PC-9 (cell line): ENCODE measurements around the gene SNX19. TPM values are rescaled to one million over a fixed set of nuclear protein-coding genes. Genes with fewer than 3 reads are reported as not detected.

ENCODE experiments used
- BruUV-seq: library from RNA; stranded (reverse); fragments of 400-500 nt; replicated peaks from 2 replicates; lab custom pipeline; 2021; lab: Mats Ljungman, UMichigan
- CTCF ChIA-PET: fragments of 300-600 bp; sonication (Branson Sonifier 250); formaldehyde crosslinking; loops from one replicate; lab custom pipeline; 2022; ENCODE audit warnings: antibody characterized with exemption; lab: Charles Lee
- POLR2A ChIA-PET: fragments of 300-600 bp; sonication (Branson Sonifier 250); formaldehyde crosslinking; loops from one replicate; lab custom pipeline; 2022; ENCODE audit warnings: antibody characterized with exemption; ENCODE audit not compliant: unreplicated experiment; lab: Charles Lee
- DNase-seq, 2 experiments: peaks; one replicate each; pipeline versions ENCODE4 v3.0.0 to v3.0.0-alpha.2; 2015 to 2022; ENCODE audit warnings: mixed read lengths in 1 of 2
- H2AFZ ChIP-seq: fragments of 200-600 bp; sonication (generic); 2 replicates; pipeline ENCODE4 v1.8.1; 2017; ENCODE audit warnings: antibody characterized with exemption
- H3F3A ChIP-seq: fragments of 200-600 bp; sonication (generic); 2 replicates; pipeline ENCODE4 v1.8.1; 2017; ENCODE audit warnings: antibody characterized with exemption, mild to moderate bottlenecking, low read depth; ENCODE audit not compliant: insufficient read depth
- H3K27ac ChIP-seq: fragments of 200-600 bp; sonication (generic); 2 replicates; pipeline ENCODE4 v1.6.1; 2016; ENCODE audit warnings: mixed run types
- H3K27me3 ChIP-seq: fragments of 200-600 bp; sonication (generic); 2 replicates; pipeline ENCODE4 v1.6.1; 2016; ENCODE audit warnings: low read depth, mixed run types; ENCODE audit not compliant: insufficient read depth
- H3K36me3 ChIP-seq: fragments of 200-600 bp; sonication (generic); 2 replicates; pipeline ENCODE4 v1.6.1; 2016; ENCODE audit warnings: low read depth, mixed run types
- H3K4me1 ChIP-seq: fragments of 200-600 bp; sonication (generic); replicated peaks from 2 replicates; pipeline ENCODE4 v1.6.1; 2016; ENCODE audit warnings: mixed run types; ENCODE audit not compliant: insufficient read depth
- H3K4me2 ChIP-seq: fragments of 200-600 bp; sonication (generic); 2 replicates; pipeline ENCODE4 v1.6.1; 2017; ENCODE audit warnings: mixed run types
- H3K4me3 ChIP-seq: fragments of 200-600 bp; sonication (generic); 2 replicates; pipeline ENCODE4 v1.6.1; 2016; ENCODE audit warnings: mixed run types
- H3K79me2 ChIP-seq: fragments of 200-600 bp; sonication (generic); 2 replicates; pipeline ENCODE4 v1.6.1; 2017; ENCODE audit warnings: low read depth, mixed run types
- H3K9me2 ChIP-seq: fragments of 200-600 bp; sonication (generic); 2 replicates; pipeline ENCODE4 v1.8.1; 2017; ENCODE audit warnings: mild to moderate bottlenecking; ENCODE audit not compliant: insufficient read depth
- H3K9me3 ChIP-seq: fragments of 200-600 bp; sonication (generic); 2 replicates; pipeline ENCODE4 v1.8.1; 2016; ENCODE audit warnings: low read depth; ENCODE audit not compliant: insufficient read depth
- H4K20me1 ChIP-seq: fragments of 200-600 bp; sonication (generic); 2 replicates; pipeline ENCODE4 v1.8.1; 2017; ENCODE audit not compliant: insufficient read depth
- CTCF ChIP-seq: fragments of 200-600 bp; sonication (generic); conservative IDR thresholded peaks from 2 replicates; pipeline ENCODE4 v1.6.1; 2017; ENCODE audit warnings: mixed run types, antibody characterized with exemption, mild to moderate bottlenecking, moderate library complexity
- EZH2 ChIP-seq: fragments of 200-600 bp; sonication (generic); IDR thresholded peaks from 2 replicates; pipeline ENCODE4 v1.8.0; 2017; ENCODE audit warnings: antibody characterized with exemption, low read depth
- intact Hi-C: fragments of 100-400 bp; cut with micrococcal nuclease; formaldehyde crosslinking; loops from one replicate; pipeline ENCODE4 v1.10.0; 2022; ENCODE audit not compliant: unreplicated experiment
- total RNA-seq: library from RNA; stranded (reverse); gene quantifications from 2 replicates; pipeline ENCODE4 v1.2.3, GENCODE V29; 2021

Gene SNX19
- total RNA-seq, 1 experiment from 2014 or later, result 43.5 TPM

- Histone ChIP-seq H3K4me1 (no peaks in the 10 kb centered on the region), H3K9me2 (no peaks in the 10 kb centered on the region), H3F3A (no peaks in the 10 kb centered on the region), H2AFZ (no peak overlapping the region), H3K4me2 (no peak overlapping the region), H3K27me3 (peaks cover 68% of the 10 kb centered on the region), H3K36me3 (no peaks in the 10 kb centered on the region), H4K20me1 (no peaks in the 10 kb centered on the region), H3K9me3 (no peaks in the 10 kb centered on the region), H3K27ac (no peak overlapping the region), H3K4me3 (no peak overlapping the region), H3K79me2 (no peaks in the 10 kb centered on the region)
- ChIA-PET CTCF (no interaction called here), POLR2A (no interaction called here)
- no TSS peak for BruUV-seq
- TF ChIP-seq CTCF, result no peak
- intact Hi-C loops, result no loop called here
- DNase-seq, result no peak
Observed at GRCh38 chr11:130940706-130941105, 24.4 kb upstream of the SNX19 start.

GRCh38 chr11:130937051-130937450 is 20.8 kb upstream of the SNX19 start:
- H3K36me3 ChIP-seq, result no peaks in the 10 kb centered on the region
- no TSS peak for BruUV-seq
- H3K4me3 ChIP-seq, result no peak overlapping the region
- H3K4me1 ChIP-seq, result no peaks in the 10 kb centered on the region
- no peak overlapping the region for H3K4me2 ChIP-seq
- intact Hi-C loops, result no loop called here
- no peak for DNase-seq
- H3F3A ChIP-seq, result no peaks in the 10 kb centered on the region
- H2AFZ ChIP-seq, result no peak overlapping the region
- H3K79me2 ChIP-seq, result no peaks in the 10 kb centered on the region
- H3K27me3 ChIP-seq, result peaks cover 65% of the 10 kb centered on the region
- H3K9me3 ChIP-seq, result no peaks in the 10 kb centered on the region
- ChIA-PET CTCF (no interaction called here), POLR2A (no interaction called here)
- no peak overlapping the region for H3K27ac ChIP-seq
- TF ChIP-seq CTCF (no peak), EZH2 (no peak)
- no peaks in the 10 kb centered on the region for H3K9me2 ChIP-seq
- no peaks in the 10 kb centered on the region for H4K20me1 ChIP-seq

- H3K36me3 ChIP-seq, result no peaks in the 10 kb centered on the region
- intact Hi-C loops, result no loop called here
- CTCF ChIA-PET, result no interaction called here
- peaks cover 60% of the 10 kb centered on the region for H3K27me3 ChIP-seq
- H3K79me2 ChIP-seq, result no peaks in the 10 kb centered on the region
- no peak overlapping the region for H3K4me2 ChIP-seq
- H4K20me1 ChIP-seq, result no peaks in the 10 kb centered on the region
- no peak for DNase-seq
- no peaks in the 10 kb centered on the region for H3F3A ChIP-seq
- H3K4me3 ChIP-seq, result no peak overlapping the region
- TF ChIP-seq CTCF (no peak), EZH2 (no peak)
- H2AFZ ChIP-seq, result no peak overlapping the region
- H3K9me2 ChIP-seq, result no peaks in the 10 kb centered on the region
- H3K4me1 ChIP-seq, result no peaks in the 10 kb centered on the region
- H3K27ac ChIP-seq, result no peak overlapping the region
- POLR2A ChIA-PET, result no interaction called here
- BruUV-seq, result no TSS peak
- H3K9me3 ChIP-seq, result no peaks in the 10 kb centered on the region
Observed at GRCh38 chr11:130932086-130932712, 15.9 kb upstream of the SNX19 start.
